Measurements from ENCODE around the gene SDK1.
"Not testable (repeated sequence)": the region's sequence is repeated elsewhere in the genome, so short reads cannot be mapped to it uniquely, and the experiment has no call there.

SDK1 gene

GRCh38 chr7:3538041-3538440, 237.0 kb downstream of the SDK1 start:
- no peak for DNase-seq (ENCODE audit: low read depth)

- DNase-seq (ENCODE audit: low read depth) = no peak
Measured at GRCh38 chr7:3540456-3541220, 239.6 kb downstream of the SDK1 start.

- DNase-seq (ENCODE audit: low read depth) = no peak
Measured at GRCh38 chr7:3544202-3544601, 243.2 kb downstream of the SDK1 start.

GRCh38 chr7:3548815-3549214, 247.8 kb downstream of the SDK1 start:
- no peak for DNase-seq (ENCODE audit: low read depth)

GRCh38 chr7:3549601-3550000, 248.5 kb downstream of the SDK1 start:
- DNase-seq (ENCODE audit: low read depth) = no peak

- no peak for DNase-seq (ENCODE audit: low read depth)
Measured at GRCh38 chr7:3551536-3551935, 250.5 kb downstream of the SDK1 start.

- no peak for DNase-seq (ENCODE audit: low read depth)
Measured at GRCh38 chr7:3552499-3552898, 251.4 kb downstream of the SDK1 start.

- no peak for DNase-seq (ENCODE audit: low read depth)
Measured at GRCh38 chr7:3558400-3558799, 257.3 kb downstream of the SDK1 start.

GRCh38 chr7:3559278-3559677, 258.2 kb downstream of the SDK1 start:
- no peak for DNase-seq (ENCODE audit: low read depth)

- DNase-seq (ENCODE audit: low read depth) = no peak
Measured at GRCh38 chr7:3560495-3560894, 259.4 kb downstream of the SDK1 start.

- no peak for DNase-seq (ENCODE audit: low read depth)
Measured at GRCh38 chr7:3561932-3562331, 260.9 kb downstream of the SDK1 start.

- DNase-seq (ENCODE audit: low read depth) = no peak
Measured at GRCh38 chr7:3564231-3564630, 263.2 kb downstream of the SDK1 start.

- DNase-seq (ENCODE audit: low read depth) = no peak
Measured at GRCh38 chr7:3568516-3568915, 267.5 kb downstream of the SDK1 start.

GRCh38 chr7:3569643-3570042, 268.6 kb downstream of the SDK1 start:
- DNase-seq (ENCODE audit: low read depth) = no peak

GRCh38 chr7:3573151-3573550, 272.1 kb downstream of the SDK1 start:
- no peak for DNase-seq (ENCODE audit: low read depth)

GRCh38 chr7:3574386-3574785, 273.3 kb downstream of the SDK1 start:
- DNase-seq (ENCODE audit: low read depth) = no peak

GRCh38 chr7:3575753-3576531, 274.9 kb downstream of the SDK1 start:
- DNase-seq (ENCODE audit: low read depth) = no peak

- no peak for DNase-seq (ENCODE audit: low read depth)
Measured at GRCh38 chr7:3578399-3578798, 277.3 kb downstream of the SDK1 start.

- DNase-seq (ENCODE audit: low read depth) = no peak
Measured at GRCh38 chr7:3579638-3580219, 278.7 kb downstream of the SDK1 start.

GRCh38 chr7:3582145-3582544, 281.1 kb downstream of the SDK1 start:
- not testable (repeated sequence) for DNase-seq (ENCODE audit: low read depth)

GRCh38 chr7:3585826-3586225, 284.8 kb downstream of the SDK1 start:
- no peak for DNase-seq (ENCODE audit: low read depth)

- no peak for DNase-seq (ENCODE audit: low read depth)
Measured at GRCh38 chr7:3588341-3588740, 287.3 kb downstream of the SDK1 start.

- no peak for DNase-seq (ENCODE audit: low read depth)
Measured at GRCh38 chr7:3589752-3590151, 288.7 kb downstream of the SDK1 start.

All from stimulated activated CD8-positive, alpha-beta memory T cell treated with anti-CD3 and anti-CD28 coated beads, Interleukin-12 subunit alpha, Interleukin-12 subunit beta, amount 100 ng/mL, for 4 hours (primary cell).